Measurements from ENCODE around the gene HRCT1.

DNA sequence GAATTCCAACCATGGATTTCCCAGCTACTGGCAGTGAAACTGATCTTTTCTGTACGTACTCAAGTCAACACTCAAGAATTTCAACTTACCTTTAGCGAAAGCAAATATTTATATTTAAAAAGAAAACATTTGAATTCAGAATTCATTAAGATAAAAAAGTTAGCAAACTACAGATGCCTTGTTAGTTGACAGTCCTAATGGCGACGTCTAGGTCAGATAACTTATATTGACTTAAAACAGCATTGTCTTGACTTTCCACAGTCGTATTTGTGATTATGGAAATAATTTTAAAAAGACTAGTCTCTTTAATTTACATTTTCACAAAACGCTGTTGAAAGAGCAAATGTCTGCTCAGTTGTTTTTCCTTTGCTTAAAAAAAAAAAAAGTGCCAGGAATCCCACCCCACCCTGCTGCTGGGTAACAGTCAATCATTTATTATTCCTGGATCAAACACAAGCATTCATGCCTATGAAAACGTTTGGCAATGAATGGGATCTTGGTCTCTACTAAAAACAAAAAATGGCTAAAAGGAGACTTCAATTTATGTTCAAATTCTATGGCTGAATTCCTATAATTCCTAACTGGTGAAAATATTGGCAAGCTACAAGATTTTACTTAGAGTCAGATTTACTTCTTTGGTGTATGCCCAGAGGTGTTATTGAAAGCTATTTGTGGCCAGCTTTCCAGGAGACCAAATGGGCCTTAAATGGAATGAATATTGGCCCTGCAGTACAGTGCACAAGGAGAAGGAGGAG lies 29.9 kb downstream of the HRCT1 start:
- TF ChIP-seq CTCF (conservative IDR thresholded peaks at IDR 0.05; ENCODE audit: low read depth, low read length) (no peak), POLR2A (IDR thresholded peaks at IDR 0.05; ENCODE audit: low read depth, low read length) (no peak), BHLHE40 (IDR thresholded peaks at IDR 0.05; ENCODE audit: low read depth, low read length) (no peak)

All from IMR-90 (cell line).